Ishikawa (cell line): ENCODE measurements around the gene MGMT.

Experiments
- CEBPB ChIP-seq: IDR thresholded peaks from 2 replicates; pipeline ENCODE4 v1.6.1; 2012
- EGR1 ChIP-seq: IDR thresholded peaks from 2 replicates; pipeline ENCODE4 v1.6.1; 2012
- EP300 ChIP-seq: IDR thresholded peaks from 2 replicates; pipeline ENCODE4 v1.6.1; 2012; ENCODE audit warnings: borderline replicate concordance
- FOXM1 ChIP-seq: IDR thresholded peaks from 2 replicates; pipeline ENCODE4 v1.6.1; 2012; ENCODE audit warnings: low read depth, borderline replicate concordance
- MAX ChIP-seq: IDR thresholded peaks from 2 replicates; pipeline ENCODE4 v1.6.1; 2012
- NFIC ChIP-seq: IDR thresholded peaks from 2 replicates; pipeline ENCODE4 v1.6.1; 2012
- RAD21 ChIP-seq: IDR thresholded peaks from 2 replicates; pipeline ENCODE4 v1.6.1; 2012; ENCODE audit warnings: low read depth
- REST ChIP-seq: IDR thresholded peaks from 2 replicates; pipeline ENCODE4 v1.6.1; 2012; ENCODE audit warnings: low read depth, mild to moderate bottlenecking
- TAF1 ChIP-seq: IDR thresholded peaks from 2 replicates; pipeline ENCODE4 v1.6.1; 2012; ENCODE audit warnings: low read depth, mild to moderate bottlenecking
- TCF12 ChIP-seq: IDR thresholded peaks from 2 replicates; pipeline ENCODE4 v1.6.1; 2012; ENCODE audit warnings: low read depth
- USF1 ChIP-seq: IDR thresholded peaks from 2 replicates; pipeline ENCODE4 v1.6.1; 2012
- YY1 ChIP-seq: IDR thresholded peaks from 2 replicates; pipeline ENCODE4 v1.6.1; 2012; ENCODE audit warnings: low read depth
- ZBTB7A ChIP-seq: IDR thresholded peaks from 2 replicates; pipeline ENCODE4 v1.6.1; 2012; ENCODE audit warnings: low read depth

GRCh38 chr10:129444359-129444758 is 22.7 kb upstream of the MGMT start:
- no peak for TF ChIP-seq TAF1
- no peak for TF ChIP-seq YY1
- TF ChIP-seq CEBPB: no peak
- TF ChIP-seq ZBTB7A: no peak
- no peak for TF ChIP-seq EGR1
- no peak for TF ChIP-seq MAX
- no peak for TF ChIP-seq RAD21
- no peak for TF ChIP-seq NFIC
- TF ChIP-seq EP300: no peak
- TF ChIP-seq FOXM1: no peak
- TF ChIP-seq USF1: no peak
- no peak for TF ChIP-seq REST
- TF ChIP-seq TCF12: no peak
